ENCODE results near the gene MAN1A2.
A peak's percentile ranks its signal among the peaks of the same experiment; 100 is the strongest.

MAN1A2 gene

DNA sequence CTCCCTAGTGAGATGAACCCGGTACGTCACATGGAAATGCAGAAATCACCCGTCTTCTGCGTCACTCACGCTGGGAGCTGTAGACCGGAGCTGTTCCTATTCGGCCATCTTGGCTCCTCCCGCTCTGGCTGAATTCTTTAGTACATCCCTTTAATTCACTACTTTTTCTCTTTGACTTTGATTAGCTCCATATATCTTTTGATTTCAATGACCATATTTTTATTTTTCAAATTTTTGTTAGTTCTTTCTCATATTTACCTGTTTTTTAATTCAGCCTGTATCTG is 8.7 kb upstream of the MAN1A2 start:
- peak overlapping the region in 4 of 7 experiments; percentile 14 to 36 (median 24) for H3K4me3 ChIP-seq
- H3K27ac ChIP-seq: peak overlapping the region in 15 of 21 experiments; percentile 16 to 84 (median 69)

DNA sequence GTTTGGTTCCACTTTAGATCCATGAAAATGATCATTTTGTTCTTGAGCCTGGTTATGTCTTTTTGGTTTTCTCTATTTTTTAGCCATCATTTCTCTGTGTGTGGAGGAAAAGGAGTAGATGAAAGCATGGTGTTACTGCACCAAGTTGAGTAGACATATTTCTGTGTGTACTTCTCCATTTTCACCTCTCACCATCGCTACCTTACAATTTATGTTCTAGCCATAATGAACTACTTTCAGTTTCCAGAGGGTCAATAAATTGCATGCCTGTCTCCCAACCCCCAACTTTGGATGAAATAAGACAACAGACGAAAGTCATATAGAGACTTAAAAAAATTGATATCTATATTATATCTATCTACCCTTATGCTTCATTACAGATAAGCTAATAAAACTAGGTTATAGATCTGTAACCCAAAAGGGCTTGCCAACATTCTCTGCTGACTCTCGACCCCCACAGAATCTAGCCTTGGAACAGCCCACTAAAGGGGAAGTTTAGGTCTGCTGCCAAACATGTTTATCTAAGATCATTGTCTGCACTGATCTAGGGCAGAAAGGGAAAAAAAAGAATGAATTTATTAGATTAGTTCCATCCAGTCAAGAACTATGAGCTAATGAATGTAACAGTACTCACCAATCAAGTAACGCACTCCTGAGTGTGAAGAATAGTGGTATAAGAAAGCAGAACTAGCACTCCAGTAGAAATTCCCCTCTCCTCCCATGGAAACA is 7.5 kb upstream of the MAN1A2 start:
- Histone ChIP-seq H3K27ac (peak overlapping the region in 1 of 21 experiments; percentile 52), H3K4me3 (no peak overlapping the region)

DNA sequence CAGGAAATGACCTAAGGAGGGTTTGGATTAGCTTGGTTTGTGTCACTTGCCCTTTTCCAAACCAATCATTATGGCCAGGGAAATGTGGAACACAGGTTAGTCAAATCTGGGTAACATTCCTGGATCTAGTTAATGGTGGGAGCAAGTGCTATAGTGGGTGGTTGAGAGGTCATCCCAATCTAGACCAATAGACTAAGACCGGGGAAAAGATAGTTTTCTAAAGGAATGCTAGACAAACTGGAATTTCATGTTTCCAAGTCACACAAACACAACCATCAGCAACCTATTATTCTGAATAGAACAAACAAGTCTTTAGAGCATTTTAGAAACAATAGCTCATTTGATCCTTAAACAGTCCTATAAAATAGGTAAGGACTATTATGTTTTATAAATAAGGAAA is 4.3 kb upstream of the MAN1A2 start:
- H3K4me3 ChIP-seq: no peak overlapping the region
- peak overlapping the region in 1 of 21 experiments; percentile 17 for H3K27ac ChIP-seq

DNA sequence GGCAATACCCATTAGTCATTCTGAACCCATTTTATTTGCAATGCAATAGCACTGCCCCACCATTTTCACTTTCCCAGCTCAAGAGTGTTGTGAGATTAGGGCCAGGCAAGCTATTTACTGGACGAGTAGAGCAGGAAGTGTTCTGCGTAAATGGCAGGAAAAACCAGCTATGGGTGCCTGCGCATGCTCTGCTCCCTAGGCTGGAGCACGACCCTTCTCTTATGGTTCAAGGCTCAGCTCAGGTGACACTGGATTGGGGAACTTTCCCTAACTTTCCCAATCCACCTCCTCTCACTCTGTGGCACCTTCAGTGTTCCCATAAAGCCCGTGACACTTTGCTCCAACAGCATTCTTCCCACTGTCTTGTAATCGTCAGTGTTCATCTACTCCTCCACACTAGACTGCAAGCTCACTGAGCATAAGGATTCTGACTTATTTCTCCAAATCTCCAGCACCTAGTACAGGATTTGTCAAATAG is 3.6 kb upstream of the MAN1A2 start:
- no peak overlapping the region for H3K4me3 ChIP-seq
- peak overlapping the region in 7 of 21 experiments; percentile 17 to 51 (median 33) for H3K27ac ChIP-seq

DNA sequence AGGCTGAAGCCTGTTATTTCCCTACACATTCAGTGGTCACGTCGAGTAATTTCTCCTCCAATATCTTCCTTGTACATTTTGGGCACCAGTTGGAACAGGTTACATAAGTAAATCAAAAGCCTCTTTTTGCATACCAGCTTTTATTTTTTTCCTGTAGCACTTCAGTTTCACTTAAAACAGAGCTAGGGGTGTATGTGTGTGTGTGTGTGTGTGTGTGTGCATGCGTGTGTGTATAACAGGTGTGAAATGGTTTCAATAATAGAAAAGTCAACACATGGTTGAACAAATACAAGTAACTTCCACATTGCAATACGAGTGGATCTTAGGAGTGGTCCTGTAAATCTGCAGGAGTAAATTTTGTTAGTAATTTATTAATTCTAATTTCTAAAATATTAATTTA is 3.0 kb upstream of the MAN1A2 start:
- Histone ChIP-seq H3K4me3 (no peak overlapping the region), H3K27ac (peak overlapping the region in 4 of 21 experiments; percentile 33 to 43 (median 34))

DNA sequence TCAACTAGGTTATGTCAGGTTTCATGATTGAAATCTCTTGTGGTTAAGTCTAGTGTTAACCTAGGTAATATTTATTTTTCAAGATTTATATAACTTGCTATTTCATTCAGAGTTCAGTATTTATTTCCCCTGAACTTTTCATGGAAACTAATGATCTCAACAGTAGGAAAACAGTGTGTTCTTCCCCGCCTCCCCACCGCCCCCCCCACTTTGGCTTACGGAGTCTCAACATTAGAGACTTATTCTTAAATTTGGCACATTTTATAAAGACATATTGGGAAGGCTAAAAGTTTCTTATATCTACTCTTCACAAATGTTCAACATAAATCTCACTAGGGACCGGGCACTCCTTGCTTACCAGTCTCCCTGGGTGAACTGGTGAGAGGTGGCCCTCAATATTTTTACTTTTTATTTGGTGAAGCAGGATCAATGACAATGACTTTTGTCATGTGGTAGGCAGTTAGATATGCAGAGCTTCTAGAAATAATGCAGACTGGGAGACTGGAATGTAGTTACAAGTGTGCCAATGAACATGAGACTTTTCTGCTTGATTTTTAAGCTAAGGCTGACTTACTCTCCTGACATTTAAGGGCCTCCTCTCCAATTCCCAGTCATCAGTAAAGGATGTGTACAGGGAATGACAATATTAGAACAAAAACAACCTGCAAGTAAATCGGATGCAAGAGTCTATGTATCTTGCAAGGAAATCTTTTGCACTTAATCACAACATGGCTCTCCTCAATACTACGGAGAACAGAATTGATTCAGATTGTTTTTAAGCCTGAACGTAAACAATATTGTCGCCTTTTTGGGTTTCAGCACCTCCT is 1.7 kb upstream of the MAN1A2 start:
- peak overlapping the region; percentile 56 to 97 (median 84) for H3K4me3 ChIP-seq
- peak overlapping the region in 18 of 21 experiments; percentile 93 to 100 (median 98) for H3K27ac ChIP-seq

DNA sequence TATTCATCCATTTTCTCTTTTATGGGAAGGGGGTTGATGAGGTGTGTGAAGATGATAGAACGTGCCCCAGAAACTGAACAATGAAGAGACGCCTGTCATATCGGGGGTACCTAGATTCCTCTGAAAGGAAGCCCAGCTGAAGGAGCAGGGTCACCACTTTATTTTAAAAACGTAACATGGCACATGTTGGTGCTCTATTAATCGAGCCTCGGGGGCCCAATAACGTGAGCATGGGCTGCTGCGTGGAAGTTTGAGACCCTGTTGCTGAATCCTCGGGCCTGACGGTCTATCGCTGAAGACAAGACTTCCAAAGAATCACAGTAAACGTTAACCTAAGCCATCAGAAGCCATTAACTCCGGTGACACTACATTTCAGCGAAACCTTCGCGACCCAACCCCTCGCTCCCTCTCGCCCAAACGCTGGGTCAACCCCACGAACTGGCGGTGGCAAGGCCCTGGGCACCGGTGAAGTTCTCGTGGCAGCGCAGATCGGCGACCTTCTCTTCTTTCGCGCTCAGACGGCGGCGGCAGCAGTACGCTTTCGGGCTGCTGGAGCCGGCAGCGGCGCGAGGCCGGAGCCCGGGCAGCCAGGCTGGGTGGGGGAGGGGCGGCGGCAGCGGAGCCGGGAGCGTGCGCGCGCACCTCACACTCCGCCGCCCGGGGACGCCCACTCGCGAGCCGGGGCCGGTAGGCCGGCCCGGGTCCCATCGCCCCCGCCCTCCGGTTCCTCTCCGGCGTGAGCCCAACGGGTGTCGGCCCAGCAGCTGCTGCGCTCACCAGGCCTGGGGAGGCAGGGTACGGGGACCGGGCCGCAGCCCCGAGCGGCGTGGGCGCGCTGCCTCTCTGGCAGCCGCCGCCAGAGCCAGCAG is 838 bp upstream of the MAN1A2 start:
- Histone ChIP-seq H3K27ac (peak overlapping the region; percentile 90 to 100 (median 98)), H3K4me3 (peak overlapping the region; percentile 56 to 97 (median 84))

DNA sequence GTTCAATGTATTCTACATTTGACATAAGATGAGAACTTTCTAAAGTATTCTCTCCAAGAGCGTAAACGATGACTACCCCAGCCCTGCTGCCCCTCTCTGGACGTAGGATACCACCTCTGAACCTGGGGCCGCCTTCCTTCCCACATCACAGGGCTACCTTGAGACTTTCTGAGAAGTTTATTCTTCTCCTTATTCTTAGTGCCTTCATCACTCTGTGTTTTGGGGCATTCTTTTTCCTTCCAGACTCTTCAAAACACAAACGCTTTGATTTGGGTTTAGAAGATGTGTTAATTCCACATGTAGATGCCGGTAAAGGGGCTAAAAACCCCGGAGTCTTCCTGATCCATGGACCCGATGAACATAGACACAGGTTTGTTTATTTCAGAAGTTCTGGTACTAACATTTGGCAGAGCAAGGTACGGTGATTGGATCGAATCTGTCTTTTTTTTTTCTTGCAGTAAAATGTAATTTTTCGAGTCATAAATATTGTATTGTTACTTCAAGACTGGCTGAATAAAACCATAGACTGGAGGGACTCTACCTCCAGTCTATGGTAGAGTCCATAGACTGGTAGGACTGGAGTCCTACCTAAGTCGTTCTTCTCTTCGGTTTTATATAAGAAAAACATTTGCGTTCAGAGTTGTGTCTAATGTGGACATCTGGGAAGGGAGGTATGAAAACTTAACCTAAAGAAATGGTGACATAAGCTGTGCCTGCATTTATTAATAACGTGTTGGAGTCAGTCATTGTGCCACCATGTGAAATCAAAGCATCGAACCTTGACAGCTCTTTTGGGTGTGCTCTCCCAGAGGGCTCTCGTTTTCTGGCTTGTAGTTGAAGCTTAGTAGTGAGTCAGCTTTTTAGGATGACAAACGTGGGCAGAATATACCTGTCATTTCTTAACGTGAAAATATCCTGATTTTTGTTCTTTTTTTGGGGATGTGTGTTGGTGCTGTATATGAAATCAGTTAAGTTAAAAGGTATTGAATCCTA is 1.2 kb downstream of the MAN1A2 start:
- Histone ChIP-seq H3K27ac (peak overlapping the region in 16 of 21 experiments; percentile 26 to 100 (median 98)), H3K4me3 (peak overlapping the region; percentile 56 to 97 (median 84))

DNA sequence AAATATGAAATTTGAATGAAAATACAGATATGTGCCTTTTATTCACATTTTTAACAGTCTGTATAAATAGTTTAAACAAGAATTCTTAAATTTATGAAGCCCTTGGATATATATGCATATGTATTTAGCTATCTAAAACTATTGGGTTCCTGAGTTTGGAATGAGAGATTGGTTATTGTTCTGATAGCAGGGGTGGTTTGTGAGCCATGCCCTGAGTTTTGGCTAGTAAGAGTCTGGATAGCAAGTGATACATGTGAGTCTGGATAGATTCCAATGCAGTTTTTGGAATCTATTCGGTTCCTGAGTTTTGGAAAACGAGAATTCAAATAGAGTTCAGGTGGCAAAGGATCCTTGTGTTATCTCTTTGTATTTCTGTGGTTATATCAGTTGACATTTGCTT is 2.8 kb downstream of the MAN1A2 start:
- H3K27ac ChIP-seq: no peak overlapping the region
- H3K4me3 ChIP-seq: peak overlapping the region in 4 of 7 experiments; percentile 8 to 97 (median 86)

DNA sequence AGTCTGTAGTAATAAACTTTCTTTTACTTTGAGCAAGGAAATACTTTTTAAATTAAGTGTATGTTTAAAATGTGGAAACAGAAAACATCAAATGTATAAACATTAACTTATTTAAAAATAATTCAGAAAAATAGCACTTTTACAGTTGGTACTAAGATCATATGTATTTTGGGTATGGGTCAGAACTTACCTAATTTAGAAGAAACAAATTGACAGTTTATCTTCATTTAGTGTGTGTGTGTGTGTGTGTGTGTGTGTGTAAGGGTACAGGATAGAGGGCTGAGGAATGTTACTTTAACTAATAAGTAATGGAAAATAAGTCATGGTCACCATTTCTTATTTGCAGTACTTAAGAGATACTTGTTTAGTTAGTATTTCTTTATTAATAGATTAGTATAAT is 3.3 kb downstream of the MAN1A2 start:
- Histone ChIP-seq H3K27ac (no peak overlapping the region), H3K4me3 (peak overlapping the region in 3 of 7 experiments; percentile 85 to 97 (median 88))

DNA sequence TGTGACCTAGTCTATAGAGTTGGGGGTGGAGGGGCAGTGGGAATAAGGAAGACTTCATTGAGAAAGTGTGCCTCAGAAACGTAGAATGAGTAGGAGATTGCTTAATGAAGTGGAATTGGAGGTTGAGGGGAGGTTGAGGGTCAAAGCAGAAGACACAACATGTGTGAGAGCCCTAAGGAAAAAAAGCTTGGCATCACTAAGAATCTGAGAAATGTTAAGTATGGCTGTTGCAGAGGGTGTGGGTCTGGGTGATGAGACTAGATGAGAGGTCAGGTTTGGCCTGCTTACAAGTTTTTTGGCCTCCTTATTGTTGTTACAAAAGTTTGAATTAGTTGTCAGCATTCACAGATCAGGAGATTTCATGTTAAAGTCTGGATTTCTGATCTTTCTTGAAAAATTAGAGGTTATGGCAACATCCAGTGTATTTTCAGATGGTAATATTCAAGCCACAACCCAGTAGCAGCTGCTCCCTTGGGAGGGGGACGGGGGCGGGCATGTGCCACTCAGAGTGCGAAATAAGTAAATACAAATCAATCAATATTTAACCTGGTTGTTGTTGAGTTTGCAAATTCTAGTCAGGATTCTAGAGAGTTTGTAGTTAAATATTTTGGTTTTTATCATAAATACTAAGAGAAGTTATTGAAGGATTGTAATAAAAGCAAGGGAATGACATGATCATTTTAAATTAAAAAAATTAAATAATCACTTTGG is 4.3 kb downstream of the MAN1A2 start:
- Histone ChIP-seq H3K27ac (no peak overlapping the region), H3K4me3 (peak overlapping the region in 1 of 7 experiments; percentile 85)

DNA sequence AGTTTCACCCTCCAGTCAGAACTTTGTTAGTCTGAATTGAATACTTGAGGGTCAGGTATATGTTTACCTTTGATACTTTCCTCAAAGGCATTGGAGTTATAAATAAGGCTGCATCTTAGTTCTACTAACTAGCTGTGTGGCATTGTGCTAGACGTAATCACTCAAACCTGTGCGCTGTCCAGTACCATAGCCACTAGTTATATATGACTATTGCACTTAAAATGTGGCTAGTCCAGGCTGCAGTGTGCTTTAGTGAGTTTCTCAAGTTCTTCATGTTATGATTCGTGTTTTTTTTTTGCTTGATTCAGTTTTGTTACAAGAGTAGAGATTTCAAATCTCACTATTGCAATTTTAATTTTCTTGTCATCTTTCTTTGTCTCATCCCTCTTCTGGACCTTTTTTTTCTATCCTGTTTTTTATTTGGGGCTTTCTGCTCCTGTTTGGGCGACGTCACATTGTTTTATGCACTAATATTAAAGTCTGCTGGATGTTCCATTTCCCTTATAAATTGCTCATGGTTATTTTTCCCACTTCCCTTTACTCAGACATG is 5.7 kb downstream of the MAN1A2 start:
- Histone ChIP-seq H3K27ac (no peak overlapping the region), H3K4me3 (no peak overlapping the region)

DNA sequence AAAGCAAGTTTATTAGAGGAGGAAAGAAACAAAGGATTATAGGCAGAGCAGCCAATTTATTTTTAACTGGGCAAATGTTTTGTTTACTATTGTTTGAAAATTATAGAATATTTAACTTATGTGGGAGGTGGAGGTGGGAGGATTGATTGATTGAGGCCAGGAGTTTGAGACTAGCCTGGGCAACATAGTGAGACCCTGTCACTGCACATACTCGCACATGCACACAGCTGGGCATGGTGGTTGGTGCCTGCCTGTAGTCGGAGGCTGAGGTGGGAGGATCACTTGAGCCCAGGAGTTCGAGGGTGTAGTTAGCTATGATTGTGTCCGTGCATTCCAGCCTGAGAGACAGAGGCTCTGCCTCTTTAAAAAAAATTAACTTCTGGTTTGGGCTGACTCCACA is 6.7 kb downstream of the MAN1A2 start:
- H3K4me3 ChIP-seq: no peak overlapping the region
- no peak overlapping the region for H3K27ac ChIP-seq

DNA sequence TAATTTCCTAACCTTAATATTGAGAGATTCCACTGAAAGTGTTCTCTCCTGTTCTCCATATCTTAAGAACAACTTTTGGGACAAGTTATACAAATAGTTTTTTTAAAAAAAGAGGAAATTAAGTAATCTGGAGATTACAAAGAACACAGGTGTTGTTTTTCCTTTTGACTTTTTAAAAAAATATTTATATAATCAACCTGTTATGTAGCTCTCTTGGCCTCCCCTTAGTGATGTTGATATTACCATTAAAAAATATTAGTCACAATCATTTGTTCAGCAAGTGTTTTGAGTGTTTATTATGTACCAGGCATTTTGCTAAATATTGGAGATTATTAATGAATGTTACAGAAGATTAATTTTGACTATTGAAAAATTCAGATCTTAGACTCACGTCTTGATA is 8.1 kb downstream of the MAN1A2 start:
- no peak overlapping the region for H3K4me3 ChIP-seq
- no peak overlapping the region for H3K27ac ChIP-seq

DNA sequence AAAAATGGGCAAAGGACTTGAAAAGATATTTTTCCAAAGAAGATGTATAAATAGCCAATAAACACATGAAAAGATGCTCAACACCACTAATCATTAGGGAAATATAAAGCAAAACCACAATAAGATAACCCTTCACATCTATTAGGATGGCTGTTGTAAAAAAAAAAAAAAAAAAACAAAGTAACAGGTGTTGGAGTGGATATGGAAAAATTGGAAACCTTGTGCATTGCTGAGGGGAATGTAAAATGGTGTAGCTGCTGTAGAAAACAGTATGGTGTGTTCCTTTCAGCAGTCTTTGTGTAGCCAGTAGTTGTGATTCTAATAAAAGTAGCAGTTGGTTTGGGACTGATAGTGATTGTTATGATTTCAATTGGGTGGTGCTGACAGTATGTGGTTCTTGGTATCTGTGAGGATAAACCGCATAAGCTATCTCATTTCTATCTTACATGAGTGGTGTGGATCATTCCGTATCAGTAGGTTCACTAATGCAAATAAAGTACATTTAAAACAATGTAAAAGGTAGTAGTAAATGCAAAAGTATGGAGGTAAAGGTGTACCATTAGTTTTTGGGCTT is 19.9 kb downstream of the MAN1A2 start:
- no peak overlapping the region for H3K27ac ChIP-seq
- no peak overlapping the region for H3K4me3 ChIP-seq

DNA sequence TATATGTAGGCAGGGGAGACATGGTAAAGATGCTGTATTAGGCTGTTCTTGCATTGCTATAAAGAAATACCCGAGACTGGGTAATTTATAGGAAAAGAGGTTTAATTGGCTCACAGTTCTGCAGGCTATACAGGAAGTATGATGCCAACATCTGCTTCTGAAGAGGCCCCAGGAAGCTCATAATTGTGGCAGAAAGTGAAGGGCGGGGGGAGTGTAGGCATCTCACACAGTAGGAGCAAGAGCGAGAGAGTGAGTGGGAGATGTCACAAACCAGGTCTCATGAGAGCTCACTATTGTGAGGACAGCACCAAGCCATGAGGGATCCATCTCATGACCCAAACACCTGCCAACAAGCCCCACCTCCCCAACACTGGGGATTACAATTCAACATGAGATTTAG is 21.1 kb downstream of the MAN1A2 start:
- Histone ChIP-seq H3K4me3 (no peak overlapping the region), H3K27ac (no peak overlapping the region)

DNA sequence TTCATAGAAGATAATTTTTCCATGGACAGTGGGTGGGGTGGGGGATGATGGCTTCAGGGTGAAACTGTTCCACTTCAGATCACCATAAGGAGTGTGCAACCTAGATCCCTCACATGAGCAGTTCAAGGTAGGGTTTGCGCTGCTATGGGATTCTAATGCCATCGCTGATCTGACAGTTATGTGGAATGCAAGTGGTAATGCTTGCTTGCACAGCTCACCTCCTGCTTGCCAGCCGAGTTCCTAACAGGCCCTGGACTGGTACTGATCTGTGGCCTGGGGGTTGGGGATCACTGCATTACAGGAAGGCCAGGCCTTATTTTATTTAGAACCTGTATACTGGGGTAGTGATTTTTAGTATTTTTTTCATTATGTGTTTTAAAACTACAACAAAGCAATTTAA is 22.0 kb downstream of the MAN1A2 start:
- Histone ChIP-seq H3K4me3 (no peak overlapping the region), H3K27ac (no peak overlapping the region)

DNA sequence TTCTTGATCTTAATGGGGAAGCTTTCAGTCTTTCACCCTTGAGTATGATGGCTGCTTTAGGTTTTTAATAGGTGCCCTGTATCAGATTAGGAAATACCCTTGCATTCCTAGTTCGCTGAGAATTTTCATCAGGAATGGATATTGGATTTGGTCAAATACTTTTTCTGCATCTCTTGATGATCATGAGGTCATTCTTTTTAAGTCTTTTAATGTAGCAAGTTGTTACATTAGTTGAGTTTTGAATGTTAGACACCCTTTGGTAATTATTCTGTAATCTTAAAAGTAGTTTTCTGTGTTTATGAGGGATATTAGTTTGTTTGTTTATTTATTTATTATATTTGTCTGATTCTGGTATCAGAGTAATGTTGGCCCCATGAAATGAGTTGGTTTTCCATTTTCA is 22.5 kb downstream of the MAN1A2 start:
- no peak overlapping the region for H3K4me3 ChIP-seq
- H3K27ac ChIP-seq: no peak overlapping the region
